Measurements from ENCODE around the gene USP31.

USP31 gene

DNA sequence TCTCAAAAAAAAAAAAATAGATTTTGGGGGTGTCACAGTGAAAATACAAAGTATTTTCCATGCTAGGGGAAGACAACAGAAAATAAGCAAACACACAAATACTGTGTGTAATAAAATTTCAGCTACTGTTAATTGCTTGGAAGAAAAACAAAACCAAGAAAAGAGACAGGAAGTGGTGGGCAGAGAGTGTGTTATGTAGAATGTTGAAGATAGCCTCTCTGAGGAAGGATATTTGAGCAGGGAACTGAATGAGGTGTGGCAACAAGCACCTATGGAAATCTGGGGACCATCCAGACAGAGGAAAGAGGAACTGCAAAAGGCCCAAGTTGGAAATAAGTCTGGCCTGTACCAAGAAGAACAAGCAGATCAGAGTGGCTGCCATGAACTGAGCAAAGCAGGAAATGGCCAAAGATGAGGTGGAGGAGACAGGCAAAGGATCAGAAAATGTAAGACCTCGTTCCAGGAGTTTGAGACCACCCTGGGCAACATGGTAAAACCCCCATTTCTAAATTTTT is 7.8 kb upstream of the USP31 start:
- Histone ChIP-seq H3K4me1 (ENCODE audit: insufficient read depth, low read length) (peaks cover 5% of the 10 kb centered on the region; the same call in 1 of the 2 replicates), H3K9ac (ENCODE audit: low read depth, low read length) (no peak overlapping the region), H3K4me3 (ENCODE audit: low read length) (no peak overlapping the region), H3K27ac (ENCODE audit: low read length) (no peak overlapping the region), H3K27me3 (ENCODE audit: insufficient read depth, low read length) (no peaks in the 10 kb centered on the region), H3K36me3 (ENCODE audit: insufficient read depth, low read depth, low read length) (no peaks in the 10 kb centered on the region), H3K9me3 (ENCODE audit: insufficient read depth, low read depth, low read length) (no peaks in the 10 kb centered on the region)

GRCh38 chr16:23156110-23156509 is 6.9 kb upstream of the USP31 start:
- Histone ChIP-seq H3K9ac (ENCODE audit: low read depth, low read length) (no peak overlapping the region), H3K4me3 (ENCODE audit: low read length) (no peak overlapping the region), H3K9me3 (ENCODE audit: insufficient read depth, low read depth, low read length) (no peaks in the 10 kb centered on the region), H3K36me3 (ENCODE audit: insufficient read depth, low read depth, low read length) (no peaks in the 10 kb centered on the region), H3K27ac (ENCODE audit: low read length) (no peak overlapping the region), H3K27me3 (ENCODE audit: insufficient read depth, low read length) (peaks cover 3% of the 10 kb centered on the region; the same call in 1 of the 2 replicates), H3K4me1 (ENCODE audit: insufficient read depth, low read length) (peaks cover 5% of the 10 kb centered on the region; the same call in 1 of the 2 replicates)

GRCh38 chr16:23155445-23156049 is 6.3 kb upstream of the USP31 start:
- Histone ChIP-seq H3K9me3 (ENCODE audit: insufficient read depth, low read depth, low read length) (no peaks in the 10 kb centered on the region), H3K4me1 (ENCODE audit: insufficient read depth, low read length) (peaks cover 5% of the 10 kb centered on the region; the same call in 1 of the 2 replicates), H3K4me3 (ENCODE audit: low read length) (no peak overlapping the region), H3K9ac (ENCODE audit: low read depth, low read length) (no peak overlapping the region), H3K27ac (ENCODE audit: low read length) (no peak overlapping the region), H3K36me3 (ENCODE audit: insufficient read depth, low read depth, low read length) (no peaks in the 10 kb centered on the region), H3K27me3 (ENCODE audit: insufficient read depth, low read length) (peaks cover 8% of the 10 kb centered on the region)

GRCh38 chr16:23152386-23153178 is 3.3 kb upstream of the USP31 start:
- no peaks in the 10 kb centered on the region for H3K4me1 ChIP-seq (ENCODE audit: insufficient read depth, low read length)
- H3K9ac ChIP-seq (ENCODE audit: low read depth, low read length): no peak overlapping the region
- H3K9me3 ChIP-seq (ENCODE audit: insufficient read depth, low read depth, low read length): no peaks in the 10 kb centered on the region
- H3K4me3 ChIP-seq (ENCODE audit: low read length): no peak overlapping the region
- H3K27ac ChIP-seq (ENCODE audit: low read length): no peak overlapping the region
- H3K27me3 ChIP-seq (ENCODE audit: insufficient read depth, low read length): peaks cover 19% of the 10 kb centered on the region
- H3K36me3 ChIP-seq (ENCODE audit: insufficient read depth, low read depth, low read length): no peaks in the 10 kb centered on the region

GRCh38 chr16:23149993-23150364 is 727 bp upstream of the USP31 start:
- H3K4me3 ChIP-seq (ENCODE audit: low read length): peak overlapping the region; percentile 87
- H3K4me1 ChIP-seq (ENCODE audit: insufficient read depth, low read length): peaks cover 10% of the 10 kb centered on the region
- no peak overlapping the region for H3K27ac ChIP-seq (ENCODE audit: low read length)
- no peaks in the 10 kb centered on the region for H3K9me3 ChIP-seq (ENCODE audit: insufficient read depth, low read depth, low read length)
- no peaks in the 10 kb centered on the region for H3K36me3 ChIP-seq (ENCODE audit: insufficient read depth, low read depth, low read length)
- peak overlapping the region; percentile 70; the same call in 1 of the 2 replicates for H3K9ac ChIP-seq (ENCODE audit: low read depth, low read length)
- peaks cover 19% of the 10 kb centered on the region for H3K27me3 ChIP-seq (ENCODE audit: insufficient read depth, low read length)

DNA sequence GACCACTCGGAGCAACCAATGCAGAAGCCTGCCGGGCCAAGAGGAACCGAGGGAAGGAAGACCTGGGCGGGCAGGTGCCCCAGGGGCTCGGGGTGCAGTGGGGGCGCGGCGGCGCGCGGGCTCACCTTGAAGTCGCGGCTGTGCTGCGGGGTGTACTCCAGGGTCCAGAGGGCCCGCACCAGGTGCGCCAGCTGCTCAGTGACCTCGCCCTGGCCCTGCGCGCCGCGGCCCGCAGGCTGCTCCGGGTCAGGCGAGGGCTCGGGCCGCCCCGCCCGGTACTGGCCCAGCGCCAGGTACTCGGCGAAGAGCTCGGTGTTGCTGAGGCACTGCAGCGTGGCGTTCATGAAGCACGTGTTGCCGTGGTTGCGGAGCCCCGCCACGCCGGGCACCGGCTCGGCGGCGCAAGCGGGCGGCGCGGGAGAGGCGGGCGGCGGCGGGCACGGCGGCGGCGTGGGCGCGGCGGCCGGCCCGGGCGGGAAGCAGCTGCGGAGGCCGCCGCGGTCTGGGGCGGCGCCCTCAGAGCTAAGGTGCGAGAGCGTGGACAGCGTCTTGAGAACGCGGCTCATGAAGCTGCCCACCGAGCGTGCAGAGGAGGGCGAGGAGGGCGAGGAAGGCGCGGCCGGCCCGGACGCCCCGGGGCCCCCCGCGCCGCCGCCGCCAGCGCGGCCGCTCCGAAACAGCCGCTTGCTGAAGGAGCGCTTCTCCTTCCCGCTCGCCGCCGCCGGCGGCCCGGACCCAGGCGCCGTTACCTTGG is 562 bp downstream of the USP31 start:
- Histone ChIP-seq H3K4me3 (ENCODE audit: low read length) (peak overlapping the region; percentile 83), H3K9me3 (ENCODE audit: insufficient read depth, low read depth, low read length) (no peaks in the 10 kb centered on the region), H3K4me1 (ENCODE audit: insufficient read depth, low read length) (peaks cover 12% of the 10 kb centered on the region), H3K27ac (ENCODE audit: low read length) (no peak overlapping the region), H3K36me3 (ENCODE audit: insufficient read depth, low read depth, low read length) (no peaks in the 10 kb centered on the region), H3K27me3 (ENCODE audit: insufficient read depth, low read length) (peaks cover 19% of the 10 kb centered on the region), H3K9ac (ENCODE audit: low read depth, low read length) (peak overlapping the region; percentile 70; the same call in 1 of the 2 replicates)

DNA sequence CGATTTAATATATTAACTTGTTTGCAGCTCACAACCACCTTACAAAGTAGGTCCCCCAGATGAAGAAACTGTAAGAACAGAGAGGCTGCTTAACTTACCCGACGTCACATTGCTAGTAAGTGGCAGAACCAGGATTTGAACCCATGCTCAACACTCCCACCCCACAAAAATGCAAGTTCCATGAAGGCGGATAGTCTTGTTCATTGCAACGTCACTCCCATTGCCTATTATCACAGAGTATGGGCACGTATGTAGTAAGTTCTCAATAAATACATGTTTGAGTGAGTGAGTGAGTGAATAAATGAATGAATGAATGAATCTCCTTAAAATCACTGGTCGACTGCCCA is 1.1 kb downstream of the USP31 start:
- Histone ChIP-seq H3K4me3 (ENCODE audit: low read length) (peak overlapping the region; percentile 83), H3K27me3 (ENCODE audit: insufficient read depth, low read length) (peaks cover 19% of the 10 kb centered on the region)

DNA sequence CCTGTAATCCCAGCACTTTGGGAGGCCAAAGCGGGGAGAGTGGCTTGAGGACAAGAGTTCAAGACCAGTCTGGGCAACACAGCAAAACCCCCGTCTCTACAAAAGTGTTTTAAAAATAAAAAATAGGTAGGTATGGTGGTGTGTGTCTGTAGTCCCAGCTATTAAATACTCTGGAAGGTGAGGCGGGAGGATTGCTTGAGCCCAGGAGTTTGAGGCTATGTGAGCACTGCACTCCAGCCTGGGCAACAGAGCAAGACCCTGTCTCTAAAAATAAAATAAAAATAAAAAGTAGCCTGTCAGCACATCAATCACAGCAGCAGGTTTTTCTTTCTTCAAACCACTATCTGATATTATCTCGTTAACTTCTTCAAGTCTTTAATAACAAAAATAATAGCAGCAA is 1.6 kb downstream of the USP31 start:
- H3K9me3 ChIP-seq (ENCODE audit: insufficient read depth, low read depth, low read length): no peaks in the 10 kb centered on the region
- H3K27ac ChIP-seq (ENCODE audit: low read length): no peak overlapping the region
- H3K9ac ChIP-seq (ENCODE audit: low read depth, low read length): no peak overlapping the region; the same call in 1 of the 2 replicates
- peak overlapping the region; percentile 83 for H3K4me3 ChIP-seq (ENCODE audit: low read length)
- no peaks in the 10 kb centered on the region for H3K36me3 ChIP-seq (ENCODE audit: insufficient read depth, low read depth, low read length)
- H3K27me3 ChIP-seq (ENCODE audit: insufficient read depth, low read length): peaks cover 19% of the 10 kb centered on the region
- H3K4me1 ChIP-seq (ENCODE audit: insufficient read depth, low read length): peaks cover 20% of the 10 kb centered on the region

More for the DNA sequence above, 1.1 kb downstream of the USP31 start:
- H3K4me1 ChIP-seq (ENCODE audit: insufficient read depth, low read length): peaks cover 18% of the 10 kb centered on the region
- no peak overlapping the region for H3K27ac ChIP-seq (ENCODE audit: low read length)
- H3K9ac ChIP-seq (ENCODE audit: low read depth, low read length): peak overlapping the region; percentile 70; the same call in 1 of the 2 replicates
- H3K36me3 ChIP-seq (ENCODE audit: insufficient read depth, low read depth, low read length): no peaks in the 10 kb centered on the region
- H3K9me3 ChIP-seq (ENCODE audit: insufficient read depth, low read depth, low read length): no peaks in the 10 kb centered on the region

DNA sequence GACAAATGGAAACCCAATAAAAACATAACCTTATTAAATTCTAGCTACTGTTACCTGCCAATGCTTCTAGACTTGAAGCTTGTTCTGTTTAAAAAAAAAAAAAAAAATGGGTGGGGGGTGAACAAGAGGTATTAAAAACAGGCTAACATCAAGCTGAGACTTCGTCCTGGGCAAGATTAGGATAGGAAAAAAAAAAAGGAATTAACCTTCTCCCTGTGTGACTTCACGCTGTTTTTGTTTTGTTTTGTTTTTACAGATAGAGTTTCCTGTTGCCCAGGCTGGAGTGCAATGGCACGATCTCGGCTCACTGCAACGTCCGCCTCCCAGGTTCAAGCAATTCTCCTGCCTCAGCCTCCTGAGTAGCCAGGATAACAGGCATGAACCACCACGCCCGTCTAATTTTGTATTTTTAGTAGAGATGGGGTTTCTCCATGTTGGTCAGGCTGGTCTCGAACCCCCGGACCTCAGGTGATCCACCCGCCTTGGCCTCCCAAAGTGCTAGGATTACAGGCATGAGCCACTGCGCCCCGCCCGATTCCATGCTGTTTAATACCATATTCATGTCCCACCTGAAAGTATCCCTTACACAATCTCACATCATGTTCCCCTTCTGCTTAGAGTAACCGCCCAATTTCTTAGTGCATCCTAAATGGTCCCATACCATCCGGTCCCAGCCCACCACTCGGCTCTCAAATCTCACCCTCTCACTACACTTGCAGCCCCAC is 2.2 kb downstream of the USP31 start:
- Histone ChIP-seq H3K27ac (ENCODE audit: low read length) (no peak overlapping the region), H3K4me3 (ENCODE audit: low read length) (peak overlapping the region; percentile 83; the same call in 1 of the 2 replicates), H3K27me3 (ENCODE audit: insufficient read depth, low read length) (peaks cover 19% of the 10 kb centered on the region), H3K36me3 (ENCODE audit: insufficient read depth, low read depth, low read length) (no peaks in the 10 kb centered on the region), H3K9ac (ENCODE audit: low read depth, low read length) (no peak overlapping the region; the same call in 1 of the 2 replicates), H3K4me1 (ENCODE audit: insufficient read depth, low read length) (peaks cover 20% of the 10 kb centered on the region), H3K9me3 (ENCODE audit: insufficient read depth, low read depth, low read length) (no peaks in the 10 kb centered on the region)

DNA sequence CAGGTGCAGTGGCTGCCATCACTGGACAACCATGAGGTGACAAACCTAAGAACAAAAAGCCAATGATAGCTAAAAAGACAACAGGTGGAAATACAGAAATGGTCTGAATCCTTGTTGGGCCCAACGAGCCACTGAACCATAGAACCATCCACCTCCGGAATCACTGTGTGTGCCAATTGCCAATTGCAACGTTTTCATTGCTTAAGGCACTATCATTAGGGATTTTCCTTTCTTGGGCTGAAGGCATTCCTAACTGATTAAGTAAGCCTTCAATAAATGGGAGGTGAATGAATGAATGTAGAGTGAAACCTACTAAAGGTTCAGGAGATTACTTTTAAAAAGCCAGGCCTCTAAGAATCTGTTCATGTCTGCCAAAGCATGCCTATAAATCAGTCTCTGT is 3.6 kb downstream of the USP31 start:
- Histone ChIP-seq H3K9me3 (ENCODE audit: insufficient read depth, low read depth, low read length) (no peaks in the 10 kb centered on the region), H3K4me1 (ENCODE audit: insufficient read depth, low read length) (peaks cover 22% of the 10 kb centered on the region), H3K9ac (ENCODE audit: low read depth, low read length) (no peak overlapping the region), H3K4me3 (ENCODE audit: low read length) (peak overlapping the region; percentile 6; the same call in 1 of the 2 replicates), H3K36me3 (ENCODE audit: insufficient read depth, low read depth, low read length) (no peaks in the 10 kb centered on the region), H3K27me3 (ENCODE audit: insufficient read depth, low read length) (peaks cover 12% of the 10 kb centered on the region), H3K27ac (ENCODE audit: low read length) (no peak overlapping the region)

DNA sequence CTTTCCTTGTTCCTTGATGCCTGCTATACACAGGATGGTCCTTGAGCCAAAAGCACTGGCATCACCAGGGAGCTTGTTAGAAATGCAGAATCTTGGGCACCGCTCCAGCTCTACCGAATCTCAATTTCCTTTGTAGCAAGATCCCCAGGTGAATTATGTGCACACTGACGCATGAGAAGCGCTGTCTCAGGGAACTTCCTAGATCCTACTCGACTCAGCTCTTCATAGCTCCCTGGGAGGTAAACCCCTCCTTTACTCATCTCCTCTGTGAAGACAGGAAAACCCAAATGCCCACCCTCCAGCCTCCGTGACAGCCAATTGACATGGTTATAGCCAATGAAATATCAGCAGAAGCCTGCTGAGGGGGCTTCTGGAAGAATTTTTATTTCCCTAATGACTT is 4.1 kb downstream of the USP31 start:
- peak overlapping the region; percentile 6; the same call in 1 of the 2 replicates for H3K4me3 ChIP-seq (ENCODE audit: low read length)
- H3K4me1 ChIP-seq (ENCODE audit: insufficient read depth, low read length): peaks cover 25% of the 10 kb centered on the region
- no peaks in the 10 kb centered on the region for H3K36me3 ChIP-seq (ENCODE audit: insufficient read depth, low read depth, low read length)
- no peaks in the 10 kb centered on the region for H3K9me3 ChIP-seq (ENCODE audit: insufficient read depth, low read depth, low read length)
- H3K27ac ChIP-seq (ENCODE audit: low read length): no peak overlapping the region
- peaks cover 7% of the 10 kb centered on the region; the same call in 1 of the 2 replicates for H3K27me3 ChIP-seq (ENCODE audit: insufficient read depth, low read length)
- H3K9ac ChIP-seq (ENCODE audit: low read depth, low read length): no peak overlapping the region
